Measurements from ENCODE around the gene DHX36.

DHX36 gene

DNA sequence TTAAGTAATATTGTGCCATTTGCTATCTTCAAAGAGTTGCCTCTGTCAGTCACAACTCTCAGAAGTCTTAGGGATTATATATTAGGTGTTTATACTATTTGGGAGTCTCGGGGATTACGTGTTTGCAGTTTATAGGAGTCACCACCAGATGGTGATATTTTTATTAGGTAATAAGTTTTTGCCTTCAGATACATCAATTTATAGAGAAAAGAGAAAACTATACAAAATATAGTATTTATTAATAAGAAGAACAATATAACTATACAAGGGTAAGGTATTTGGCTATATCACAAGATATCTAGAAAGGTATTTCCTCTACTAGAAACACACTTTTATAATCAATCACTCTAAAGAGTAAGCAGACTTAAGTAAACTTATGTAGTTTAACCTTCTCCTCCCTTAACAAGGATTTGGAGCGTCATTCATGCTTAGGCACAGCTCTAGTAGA is 10.7 kb upstream of the DHX36 start:
- no peaks in the 10 kb centered on the region for H3K4me1 ChIP-seq (ENCODE audit: control insufficient read depth in 2 of 2, insufficient read depth in 2 of 2, low read length in 2 of 2)
- no peak overlapping the region for H3K27ac ChIP-seq (ENCODE audit: low read depth in 2 of 2, low read length in 2 of 2)
- no peak overlapping the region for H3K9ac ChIP-seq (ENCODE audit: low read depth in 1 of 2, low read length in 2 of 2)
- H3K4me3 ChIP-seq (ENCODE audit: low read length in 2 of 2), result no peak overlapping the region
- no peaks in the 10 kb centered on the region for H3K9me3 ChIP-seq (ENCODE audit: control insufficient read depth in 2 of 2, low read length in 2 of 2)
- no peaks in the 10 kb centered on the region for H3K36me3 ChIP-seq (ENCODE audit: control insufficient read depth in 2 of 2, insufficient read depth in 2 of 2, low read length in 2 of 2)
- H3K27me3 ChIP-seq (ENCODE audit: control insufficient read depth in 2 of 2, insufficient read depth in 2 of 2, low read length in 2 of 2), result peaks cover 0 to 4% of the 10 kb centered on the region in 2 donors

DNA sequence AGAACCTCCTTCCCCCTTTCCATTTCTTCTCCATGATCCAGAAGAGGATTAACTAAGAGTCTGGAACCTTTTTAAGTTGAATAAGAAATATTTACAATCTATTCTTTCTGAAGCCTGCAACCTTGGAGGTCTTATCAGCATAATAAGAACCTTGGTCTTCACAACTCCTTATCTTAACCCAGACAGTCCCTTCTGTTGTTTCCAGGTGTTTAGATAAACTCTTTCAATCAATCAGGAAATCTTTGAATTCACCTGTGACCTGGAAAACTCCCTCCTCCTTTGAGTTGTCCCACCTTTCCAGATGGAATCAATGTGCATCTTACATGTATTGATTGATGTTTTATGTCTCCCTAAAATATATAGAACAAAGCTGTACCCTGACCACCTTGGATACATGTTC is 3.6 kb upstream of the DHX36 start:
- Histone ChIP-seq H3K4me3 (ENCODE audit: low read length in 2 of 2) (no peak overlapping the region), H3K27me3 (ENCODE audit: control insufficient read depth in 2 of 2, insufficient read depth in 2 of 2, low read length in 2 of 2) (peaks cover 0 to 6% of the 10 kb centered on the region in 2 donors), H3K9me3 (ENCODE audit: control insufficient read depth in 2 of 2, low read length in 2 of 2) (no peaks in the 10 kb centered on the region)

GRCh38 chr3:154324919-154325318 is 632 bp upstream of the DHX36 start:
- peak overlapping the region in 1 of 2 donors; percentile 66 for H3K9ac ChIP-seq (ENCODE audit: low read depth in 1 of 2, low read length in 2 of 2)
- peaks cover 0 to 2% of the 10 kb centered on the region in 2 donors for H3K27me3 ChIP-seq (ENCODE audit: control insufficient read depth in 2 of 2, insufficient read depth in 2 of 2, low read length in 2 of 2)
- peaks cover 5 to 9% of the 10 kb centered on the region in 2 donors for H3K4me1 ChIP-seq (ENCODE audit: control insufficient read depth in 2 of 2, insufficient read depth in 2 of 2, low read length in 2 of 2)
- H3K36me3 ChIP-seq (ENCODE audit: control insufficient read depth in 2 of 2, insufficient read depth in 2 of 2, low read length in 2 of 2), result no peaks in the 10 kb centered on the region
- H3K4me3 ChIP-seq (ENCODE audit: low read length in 2 of 2), result peak overlapping the region; percentile 81 to 98
- peak overlapping the region; percentile 87 to 92 for H3K27ac ChIP-seq (ENCODE audit: low read depth in 2 of 2, low read length in 2 of 2)
- H3K9me3 ChIP-seq (ENCODE audit: control insufficient read depth in 2 of 2, low read length in 2 of 2), result no peaks in the 10 kb centered on the region

More for the DNA sequence above, 3.6 kb upstream of the DHX36 start:
- H3K9ac ChIP-seq (ENCODE audit: low read depth in 1 of 2, low read length in 2 of 2), result no peak overlapping the region
- H3K4me1 ChIP-seq (ENCODE audit: control insufficient read depth in 2 of 2, insufficient read depth in 2 of 2, low read length in 2 of 2), result peaks cover 5 to 7% of the 10 kb centered on the region in 2 donors
- H3K27ac ChIP-seq (ENCODE audit: low read depth in 2 of 2, low read length in 2 of 2), result no peak overlapping the region
- no peaks in the 10 kb centered on the region for H3K36me3 ChIP-seq (ENCODE audit: control insufficient read depth in 2 of 2, insufficient read depth in 2 of 2, low read length in 2 of 2)

DNA sequence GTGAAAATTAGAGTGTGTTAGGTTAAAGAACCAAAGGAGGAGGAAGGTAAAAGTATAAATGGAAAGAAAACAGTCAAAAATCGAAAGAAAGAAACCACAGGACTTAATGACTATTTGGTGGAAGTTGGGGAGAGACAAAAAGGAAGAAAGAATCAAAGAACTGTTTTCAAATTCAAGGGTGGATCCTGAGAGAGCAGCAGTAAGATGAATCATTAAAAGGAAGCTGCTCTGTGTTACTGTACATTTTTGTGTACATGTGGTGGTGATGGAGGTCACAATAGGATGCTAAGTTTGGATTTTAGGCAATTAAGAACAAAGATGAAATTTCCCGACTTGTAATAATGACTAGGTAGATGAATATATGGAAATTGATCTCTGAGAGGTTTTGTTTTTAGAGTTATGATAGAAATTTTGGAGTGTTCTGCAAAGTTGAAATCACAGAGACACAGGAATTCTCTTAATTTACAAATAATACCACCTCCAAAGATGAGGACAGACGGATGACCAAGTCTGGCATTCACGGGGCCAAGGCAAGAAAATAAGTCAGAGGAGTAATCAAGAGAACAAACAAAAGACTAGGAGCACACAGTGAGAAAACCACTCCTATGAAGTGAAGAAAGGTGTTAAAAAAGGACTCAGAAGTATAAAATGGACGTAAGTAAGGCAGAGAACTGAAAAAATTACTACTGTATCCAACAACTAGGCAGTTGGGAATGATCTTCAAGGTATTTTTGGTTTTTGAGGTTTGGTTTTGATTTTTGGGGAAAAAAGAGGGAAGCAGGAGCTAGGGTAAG is 7.1 kb downstream of the DHX36 start:
- Histone ChIP-seq H3K9me3 (ENCODE audit: control insufficient read depth in 2 of 2, low read length in 2 of 2) (no peaks in the 10 kb centered on the region), H3K27ac (ENCODE audit: low read depth in 2 of 2, low read length in 2 of 2) (no peak overlapping the region), H3K4me1 (ENCODE audit: control insufficient read depth in 2 of 2, insufficient read depth in 2 of 2, low read length in 2 of 2) (no peaks in the 10 kb centered on the region), H3K36me3 (ENCODE audit: control insufficient read depth in 2 of 2, insufficient read depth in 2 of 2, low read length in 2 of 2) (peaks cover 14 to 18% of the 10 kb centered on the region in 2 donors), H3K4me3 (ENCODE audit: low read length in 2 of 2) (no peak overlapping the region), H3K27me3 (ENCODE audit: control insufficient read depth in 2 of 2, insufficient read depth in 2 of 2, low read length in 2 of 2) (no peaks in the 10 kb centered on the region), H3K9ac (ENCODE audit: low read depth in 1 of 2, low read length in 2 of 2) (no peak overlapping the region)

- no peaks in the 10 kb centered on the region for H3K9me3 ChIP-seq (ENCODE audit: control insufficient read depth in 2 of 2, low read length in 2 of 2)
- no peak overlapping the region for H3K27ac ChIP-seq (ENCODE audit: low read depth in 2 of 2, low read length in 2 of 2)
- peaks cover 14 to 18% of the 10 kb centered on the region in 2 donors for H3K36me3 ChIP-seq (ENCODE audit: control insufficient read depth in 2 of 2, insufficient read depth in 2 of 2, low read length in 2 of 2)
- H3K27me3 ChIP-seq (ENCODE audit: control insufficient read depth in 2 of 2, insufficient read depth in 2 of 2, low read length in 2 of 2), result no peaks in the 10 kb centered on the region
- H3K4me3 ChIP-seq (ENCODE audit: low read length in 2 of 2), result no peak overlapping the region
- no peaks in the 10 kb centered on the region for H3K4me1 ChIP-seq (ENCODE audit: control insufficient read depth in 2 of 2, insufficient read depth in 2 of 2, low read length in 2 of 2)
- no peak overlapping the region for H3K9ac ChIP-seq (ENCODE audit: low read depth in 1 of 2, low read length in 2 of 2)
These were observed 10.1 kb downstream of the DHX36 start for GRCh38 chr3:154314152-154314551.

DNA sequence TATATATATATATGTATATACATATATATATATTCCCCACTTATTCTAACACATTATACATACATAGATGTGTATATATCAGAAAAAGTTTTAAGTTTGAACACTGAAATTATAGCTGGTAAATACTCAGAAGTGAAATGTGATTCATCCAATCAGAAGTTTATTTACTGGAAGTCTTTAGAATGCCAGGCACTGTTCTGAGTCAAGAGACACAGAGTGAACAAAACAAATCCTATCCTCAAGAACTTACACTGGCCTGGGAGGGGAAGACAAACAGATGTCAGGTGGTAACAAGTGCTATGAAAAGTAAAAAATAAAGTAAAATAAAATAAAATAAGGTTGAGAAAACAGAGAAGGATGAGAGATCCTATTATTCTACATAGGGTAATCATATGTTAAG is 13.4 kb downstream of the DHX36 start:
- Histone ChIP-seq H3K9ac (ENCODE audit: low read depth in 1 of 2, low read length in 2 of 2) (no peak overlapping the region), H3K4me3 (ENCODE audit: low read length in 2 of 2) (no peak overlapping the region), H3K4me1 (ENCODE audit: control insufficient read depth in 2 of 2, insufficient read depth in 2 of 2, low read length in 2 of 2) (no peaks in the 10 kb centered on the region), H3K27me3 (ENCODE audit: control insufficient read depth in 2 of 2, insufficient read depth in 2 of 2, low read length in 2 of 2) (no peaks in the 10 kb centered on the region), H3K27ac (ENCODE audit: low read depth in 2 of 2, low read length in 2 of 2) (no peak overlapping the region), H3K9me3 (ENCODE audit: control insufficient read depth in 2 of 2, low read length in 2 of 2) (no peaks in the 10 kb centered on the region), H3K36me3 (ENCODE audit: control insufficient read depth in 2 of 2, insufficient read depth in 2 of 2, low read length in 2 of 2) (peaks cover 18 to 26% of the 10 kb centered on the region in 2 donors)

DNA sequence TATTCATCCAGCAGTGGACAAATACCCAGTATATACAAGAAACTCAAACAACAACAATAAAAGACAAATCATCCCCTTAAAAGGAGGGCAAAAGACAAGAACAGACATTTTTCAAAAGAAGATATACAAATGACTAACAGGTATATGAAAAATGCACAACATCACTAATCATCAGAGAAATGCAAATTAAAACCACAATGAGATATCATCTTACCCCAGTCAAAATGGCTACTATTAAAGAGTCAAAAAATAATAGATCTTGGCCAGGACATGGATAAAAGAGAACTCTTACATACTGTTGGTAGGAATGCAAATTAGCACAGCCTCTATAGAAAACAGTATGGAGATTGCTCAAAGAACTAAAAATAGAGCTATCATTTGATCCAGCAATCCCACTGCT is 16.9 kb downstream of the DHX36 start:
- peaks cover 33 to 42% of the 10 kb centered on the region in 2 donors for H3K36me3 ChIP-seq (ENCODE audit: control insufficient read depth in 2 of 2, insufficient read depth in 2 of 2, low read length in 2 of 2)

GRCh38 chr3:154304936-154305335 is 19.4 kb downstream of the DHX36 start:
- Histone ChIP-seq H3K27ac (ENCODE audit: low read depth in 2 of 2, low read length in 2 of 2) (no peak overlapping the region), H3K9me3 (ENCODE audit: control insufficient read depth in 2 of 2, low read length in 2 of 2) (no peaks in the 10 kb centered on the region), H3K27me3 (ENCODE audit: control insufficient read depth in 2 of 2, insufficient read depth in 2 of 2, low read length in 2 of 2) (no peaks in the 10 kb centered on the region), H3K9ac (ENCODE audit: low read depth in 1 of 2, low read length in 2 of 2) (no peak overlapping the region), H3K36me3 (ENCODE audit: control insufficient read depth in 2 of 2, insufficient read depth in 2 of 2, low read length in 2 of 2) (peaks cover 55 to 59% of the 10 kb centered on the region in 2 donors), H3K4me3 (ENCODE audit: low read length in 2 of 2) (no peak overlapping the region), H3K4me1 (ENCODE audit: control insufficient read depth in 2 of 2, insufficient read depth in 2 of 2, low read length in 2 of 2) (no peaks in the 10 kb centered on the region)

More for the DNA sequence above, 16.9 kb downstream of the DHX36 start:
- no peaks in the 10 kb centered on the region for H3K4me1 ChIP-seq (ENCODE audit: control insufficient read depth in 2 of 2, insufficient read depth in 2 of 2, low read length in 2 of 2)
- no peak overlapping the region for H3K4me3 ChIP-seq (ENCODE audit: low read length in 2 of 2)
- no peaks in the 10 kb centered on the region for H3K9me3 ChIP-seq (ENCODE audit: control insufficient read depth in 2 of 2, low read length in 2 of 2)
- H3K27ac ChIP-seq (ENCODE audit: low read depth in 2 of 2, low read length in 2 of 2), result no peak overlapping the region
- no peak overlapping the region for H3K9ac ChIP-seq (ENCODE audit: low read depth in 1 of 2, low read length in 2 of 2)
- no peaks in the 10 kb centered on the region for H3K27me3 ChIP-seq (ENCODE audit: control insufficient read depth in 2 of 2, insufficient read depth in 2 of 2, low read length in 2 of 2)

- H3K4me3 ChIP-seq (ENCODE audit: low read length in 2 of 2), result no peak overlapping the region
- no peak overlapping the region for H3K9ac ChIP-seq (ENCODE audit: low read depth in 1 of 2, low read length in 2 of 2)
- H3K27me3 ChIP-seq (ENCODE audit: control insufficient read depth in 2 of 2, insufficient read depth in 2 of 2, low read length in 2 of 2), result no peaks in the 10 kb centered on the region
- no peaks in the 10 kb centered on the region for H3K4me1 ChIP-seq (ENCODE audit: control insufficient read depth in 2 of 2, insufficient read depth in 2 of 2, low read length in 2 of 2)
- H3K9me3 ChIP-seq (ENCODE audit: control insufficient read depth in 2 of 2, low read length in 2 of 2), result no peaks in the 10 kb centered on the region
- H3K27ac ChIP-seq (ENCODE audit: low read depth in 2 of 2, low read length in 2 of 2), result no peak overlapping the region
- peaks cover 60 to 66% of the 10 kb centered on the region in 2 donors for H3K36me3 ChIP-seq (ENCODE audit: control insufficient read depth in 2 of 2, insufficient read depth in 2 of 2, low read length in 2 of 2)
These were observed 20.0 kb downstream of the DHX36 start for GRCh38 chr3:154304116-154304786.

DNA sequence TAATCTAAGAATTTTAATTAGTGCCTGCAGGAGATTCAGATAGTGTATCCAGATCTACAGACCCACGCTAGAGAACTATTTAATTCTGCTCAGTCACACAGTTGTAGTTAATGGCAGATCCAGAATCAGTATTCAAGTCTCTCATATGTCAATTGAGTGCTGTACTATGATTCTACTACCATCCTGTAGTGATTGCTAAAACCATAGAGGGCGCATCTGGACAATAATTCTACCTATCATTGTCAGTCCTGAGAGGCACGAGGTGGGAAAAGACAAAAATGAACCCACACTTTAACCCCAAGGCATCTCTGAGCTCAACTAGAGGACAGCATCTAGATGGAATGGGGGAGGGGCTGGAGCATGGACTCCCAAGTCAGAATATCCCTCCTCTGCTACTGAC is 22.7 kb downstream of the DHX36 start:
- H3K36me3 ChIP-seq (ENCODE audit: control insufficient read depth in 2 of 2, insufficient read depth in 2 of 2, low read length in 2 of 2), result peaks cover 66 to 79% of the 10 kb centered on the region in 2 donors
- H3K9ac ChIP-seq (ENCODE audit: low read depth in 1 of 2, low read length in 2 of 2), result no peak overlapping the region
- no peaks in the 10 kb centered on the region for H3K27me3 ChIP-seq (ENCODE audit: control insufficient read depth in 2 of 2, insufficient read depth in 2 of 2, low read length in 2 of 2)
- H3K4me1 ChIP-seq (ENCODE audit: control insufficient read depth in 2 of 2, insufficient read depth in 2 of 2, low read length in 2 of 2), result no peaks in the 10 kb centered on the region
- no peak overlapping the region for H3K4me3 ChIP-seq (ENCODE audit: low read length in 2 of 2)
- H3K27ac ChIP-seq (ENCODE audit: low read depth in 2 of 2, low read length in 2 of 2), result no peak overlapping the region
- no peaks in the 10 kb centered on the region for H3K9me3 ChIP-seq (ENCODE audit: control insufficient read depth in 2 of 2, low read length in 2 of 2)

All from mucosa of rectum (tissue), 2 donors.